ENCODE measurements around the gene MOSPD2.
A peak's percentile ranks its signal among the peaks of the same experiment; 100 is the strongest.

MOSPD2 gene

DNA sequence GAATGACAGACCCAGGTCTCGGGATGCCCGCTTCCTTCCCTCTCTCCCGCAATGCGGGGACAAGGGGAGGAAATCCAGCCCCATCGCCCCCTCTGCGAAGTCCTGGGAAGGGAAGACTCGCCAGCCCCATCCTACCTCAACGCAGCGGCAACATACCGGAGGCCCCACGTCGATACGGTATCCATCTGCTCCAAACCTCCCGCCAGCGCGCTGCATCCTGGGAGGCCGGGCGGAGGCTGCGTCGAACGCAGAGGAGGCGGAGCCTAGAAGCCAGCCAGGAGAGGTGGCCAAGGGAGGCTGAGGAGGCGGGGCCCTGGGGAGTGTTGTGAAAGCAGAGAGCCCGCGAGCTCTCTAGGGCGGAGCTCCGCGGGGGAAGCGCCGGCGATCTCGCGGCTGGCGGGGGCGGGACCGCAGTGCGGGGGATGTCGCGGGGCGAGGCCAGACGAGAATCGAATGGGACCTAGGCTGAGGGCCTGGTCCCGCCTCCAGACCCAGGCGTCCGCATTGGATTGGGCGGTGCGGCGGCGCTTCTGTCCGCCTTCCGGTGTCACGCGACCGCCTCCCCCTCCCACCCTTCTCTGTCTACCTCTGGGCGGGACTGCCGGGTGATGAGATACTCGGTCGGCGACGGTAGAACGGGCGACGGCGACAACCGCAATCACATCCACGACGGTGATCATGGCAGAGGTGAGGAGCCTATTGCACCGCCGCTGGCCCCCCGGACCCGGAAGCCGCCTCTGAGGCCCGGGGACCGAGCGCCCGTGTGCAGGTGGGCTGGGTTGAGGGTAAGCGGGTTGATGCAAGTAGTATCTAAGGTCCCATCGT is at the start of gene MOSPD2, which contains the start of gene FANCB:
Gene MOSPD2, plus strand, starts transcription at position 571 of the 825 bp plus-strand sequence. Its CDS starts 108 bp downstream, at position 679.
Gene FANCB, minus strand, starts transcription at position 219 of the 825 bp plus-strand sequence. CDS start 7,559 bp downstream, outside the sequence.
- peak; percentile 95 for DNase-seq

DNA sequence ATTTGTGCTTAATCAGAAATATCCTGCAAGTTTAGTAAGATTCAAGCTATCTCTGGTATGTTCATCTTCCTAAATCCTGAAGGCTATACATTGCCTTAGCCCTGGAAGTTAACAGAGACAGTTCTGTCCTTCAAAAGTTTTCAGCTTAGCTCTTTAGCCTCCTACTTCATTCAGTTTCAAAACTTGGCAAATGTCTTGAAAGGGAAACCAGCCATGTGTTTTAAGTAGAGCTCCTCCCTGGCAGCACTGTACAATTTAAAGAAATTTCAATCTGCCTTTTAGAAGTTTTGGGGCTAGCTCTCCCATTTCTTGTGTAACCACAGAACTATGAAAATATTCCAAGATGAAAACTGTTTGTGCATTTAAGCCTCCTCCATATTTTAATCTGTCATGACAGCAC is 47.4 kb upstream of the MOSPD2 start:
- peak; percentile 6 for DNase-seq

DNA sequence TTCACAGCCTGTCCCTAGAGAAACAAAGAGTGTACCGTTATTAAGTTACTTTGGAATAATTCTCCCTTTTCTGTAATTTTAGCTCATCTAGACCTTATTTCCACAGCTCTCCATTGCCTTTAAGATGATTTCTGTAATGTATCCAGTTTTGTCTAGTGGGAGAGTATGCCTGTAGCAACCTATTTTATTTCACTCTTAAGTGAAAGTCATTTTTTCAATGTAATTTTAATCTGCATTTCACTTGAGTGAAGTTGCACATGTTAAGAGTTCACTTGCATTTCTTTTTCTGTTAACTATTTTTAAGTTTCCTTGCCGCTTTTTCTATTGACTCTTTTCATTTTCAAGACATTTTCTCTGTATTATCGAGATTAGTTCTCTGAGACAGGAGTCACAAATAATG is 46.9 kb upstream of the MOSPD2 start:
- DNase-seq = no peak

DNA sequence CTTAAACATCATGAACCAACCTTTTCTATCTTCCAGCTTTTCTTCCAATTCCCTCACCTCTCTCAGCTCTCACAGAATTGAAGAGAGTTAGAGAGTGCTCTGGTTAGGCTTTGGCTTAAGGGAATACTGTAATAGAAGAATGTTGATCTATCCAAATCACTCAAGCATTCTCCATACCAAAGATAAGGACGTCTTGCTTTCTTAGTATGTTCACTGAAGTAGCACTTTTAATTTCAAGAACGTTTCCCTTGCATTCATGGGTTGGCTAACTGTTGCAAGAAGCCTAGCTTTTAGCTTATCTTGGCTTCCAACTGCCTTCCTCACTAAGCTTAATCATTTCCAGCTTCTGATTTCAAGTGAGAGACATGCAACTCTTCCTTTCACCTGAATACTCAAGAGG is 43.6 kb upstream of the MOSPD2 start:
- no peak for DNase-seq

DNA sequence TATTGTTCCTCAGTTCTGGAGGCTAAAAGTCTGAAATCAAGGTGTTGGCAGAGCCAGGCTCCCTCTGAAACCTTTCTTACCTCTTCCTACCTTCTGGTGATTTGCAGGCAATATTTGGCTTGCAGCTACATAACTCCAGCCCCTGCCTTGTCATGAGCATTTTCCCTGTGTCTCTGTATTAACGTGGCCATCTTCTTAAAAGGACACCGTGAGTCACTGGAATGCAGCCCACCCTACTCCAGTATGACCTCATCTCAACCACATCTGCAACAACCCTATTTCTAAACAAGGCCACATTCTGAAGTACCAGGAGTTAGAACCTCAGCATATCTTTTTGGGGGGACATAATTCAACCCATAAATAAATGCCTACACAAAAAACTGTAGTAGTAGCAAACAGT is 41.1 kb upstream of the MOSPD2 start:
- no peak for DNase-seq

DNA sequence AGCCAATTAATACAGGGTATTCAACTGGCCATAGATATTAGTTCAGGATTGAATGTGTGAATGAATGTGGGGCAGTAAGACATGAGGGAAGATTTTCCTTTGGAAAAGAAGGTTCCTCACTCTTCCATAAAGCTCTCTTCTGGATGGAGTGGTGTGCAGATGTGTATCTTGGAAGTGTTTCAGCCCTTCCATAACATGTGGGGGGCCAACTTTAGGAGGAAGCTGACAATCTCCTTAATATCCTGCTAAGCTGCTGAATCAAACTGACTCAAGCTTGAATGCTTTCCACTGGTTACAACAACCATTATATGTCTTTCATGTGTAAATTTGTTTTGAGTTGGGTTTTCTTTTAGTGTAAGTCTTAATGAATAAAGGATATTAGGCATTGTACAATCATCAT is 40.6 kb upstream of the MOSPD2 start:
- no peak for DNase-seq

DNA sequence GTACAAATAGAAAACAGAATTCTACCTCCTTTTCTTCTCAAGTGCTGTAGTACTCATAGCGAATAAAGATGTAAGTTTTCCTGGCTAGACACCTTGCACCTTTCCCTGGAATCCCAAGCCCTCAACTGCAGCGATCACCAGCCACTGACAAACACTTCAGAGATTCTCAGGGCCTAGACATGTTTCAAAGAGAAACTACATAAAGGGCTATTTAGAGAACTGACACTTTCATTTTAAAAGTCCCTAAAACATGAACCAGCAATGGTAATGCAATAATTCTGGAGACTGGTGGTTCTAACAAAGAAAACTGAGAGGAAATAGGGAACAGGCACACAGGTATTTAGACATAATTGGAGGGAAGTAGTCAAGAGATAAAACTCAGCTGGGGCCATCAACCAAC is 36.1 kb upstream of the MOSPD2 start:
- DNase-seq = no peak

DNA sequence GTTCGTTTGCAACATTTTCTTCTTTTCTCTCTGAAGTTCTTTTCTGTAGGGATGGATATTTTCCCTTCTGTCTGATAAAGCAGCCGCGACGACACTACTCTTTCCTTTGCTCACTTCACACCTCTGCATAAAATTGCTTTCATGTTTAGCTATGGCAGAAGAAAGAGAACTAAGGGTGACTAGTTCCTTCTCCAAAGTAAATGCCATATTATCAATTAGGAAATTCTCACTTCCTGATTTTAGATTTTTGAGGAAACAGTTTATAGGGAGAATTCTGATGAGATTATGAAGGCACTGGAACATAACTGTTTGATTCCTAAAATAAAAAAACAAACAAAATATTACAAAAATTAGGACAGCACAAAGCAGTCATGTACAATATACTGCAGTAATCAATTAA is 29.6 kb upstream of the MOSPD2 start:
- DNase-seq = no peak

DNA sequence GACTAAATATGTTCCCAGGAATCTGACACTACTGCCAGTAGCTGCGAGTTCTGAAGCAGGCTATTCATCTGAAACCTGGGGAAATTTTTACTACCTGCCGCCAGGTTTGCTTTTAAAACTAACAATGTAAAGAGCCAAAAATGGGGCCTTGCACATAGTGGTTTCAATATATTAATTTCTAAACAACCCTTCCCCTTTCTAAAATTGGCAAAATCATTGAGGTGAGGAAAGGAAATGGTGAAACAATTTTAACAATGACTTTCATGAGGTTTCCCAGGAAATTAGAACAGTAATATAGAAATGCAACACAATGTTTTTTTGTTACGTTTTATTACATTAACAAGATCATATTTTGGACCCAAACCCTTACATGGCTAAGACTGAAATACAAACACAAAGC is 21.7 kb upstream of the MOSPD2 start:
- no peak for DNase-seq

DNA sequence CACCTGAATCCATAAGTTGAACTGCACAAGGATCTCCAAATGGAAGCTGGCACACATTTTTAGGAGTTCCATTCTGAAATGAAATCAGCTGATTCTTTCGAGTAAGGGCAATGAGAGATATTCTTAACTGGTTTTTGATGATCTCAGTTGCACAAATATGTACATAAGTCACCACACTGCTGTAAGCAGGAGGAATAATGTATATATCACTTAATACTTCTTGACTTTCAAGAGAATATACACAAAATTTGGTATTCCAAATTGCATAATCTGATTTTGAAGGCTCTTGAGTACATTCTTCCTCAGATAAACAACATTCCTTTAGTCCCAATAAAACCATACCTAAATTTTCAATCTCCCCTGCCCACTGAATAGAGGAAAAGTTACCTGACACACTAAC is 8.6 kb upstream of the MOSPD2 start:
- no peak for DNase-seq

DNA sequence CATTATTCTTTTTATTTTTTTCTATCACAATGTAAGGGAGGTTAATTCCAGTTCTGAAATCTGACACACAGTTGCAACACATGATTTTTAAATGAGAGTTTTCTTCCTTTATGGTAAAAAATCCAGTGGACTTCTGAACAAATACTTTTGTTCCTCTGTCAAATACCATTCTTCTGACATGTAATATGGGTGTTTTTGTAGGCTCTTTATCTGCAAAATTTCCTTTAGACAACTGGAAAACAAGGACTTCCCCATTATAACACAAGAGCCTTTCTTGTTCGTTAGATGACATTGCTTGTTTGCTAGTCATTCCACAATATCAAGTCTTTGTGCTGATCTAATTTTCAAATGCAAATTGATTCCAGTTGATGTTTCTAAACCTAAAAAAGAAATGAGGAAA is 8.0 kb upstream of the MOSPD2 start:
- DNase-seq = no peak

DNA sequence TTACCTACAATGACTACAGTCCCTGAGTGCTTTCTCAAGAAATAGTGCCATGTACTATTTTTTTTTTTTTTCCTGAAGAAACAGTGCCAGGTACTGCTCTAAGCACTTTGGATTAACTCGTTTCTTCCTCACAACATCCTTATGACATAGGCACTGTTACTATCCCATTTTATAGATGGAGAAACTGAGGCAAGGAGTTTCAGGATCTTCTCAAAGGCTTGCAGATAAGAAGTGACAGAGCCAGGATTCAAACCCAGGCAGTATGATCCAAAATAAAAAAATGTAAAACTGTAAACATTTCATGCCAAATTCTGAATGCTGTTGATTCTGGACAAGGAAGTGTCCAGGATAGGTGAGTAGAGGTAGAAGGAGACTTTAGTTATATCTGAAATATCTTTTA is 1.5 kb upstream of the MOSPD2 start:
- no peak for DNase-seq

DNA sequence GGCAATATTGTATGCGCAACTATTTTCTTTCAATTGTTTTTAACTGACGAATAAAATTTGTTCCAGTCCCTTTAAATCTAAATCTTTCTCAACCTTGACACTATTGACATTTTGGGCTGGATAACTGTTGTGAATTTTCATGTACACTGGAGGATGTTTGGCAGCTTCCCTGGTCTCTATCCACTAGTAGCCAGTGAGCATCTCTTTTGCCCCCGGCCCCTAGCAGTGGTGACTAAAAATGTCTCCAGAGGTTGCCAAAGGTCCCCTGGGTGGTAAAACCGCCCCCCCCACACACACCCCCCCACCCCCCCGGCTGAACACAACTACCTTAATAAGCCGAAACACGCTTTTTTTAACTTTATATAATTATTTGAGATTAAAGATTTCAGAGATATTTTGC is 866 bp upstream of the MOSPD2 start:
- peak; percentile 7 for DNase-seq

DNA sequence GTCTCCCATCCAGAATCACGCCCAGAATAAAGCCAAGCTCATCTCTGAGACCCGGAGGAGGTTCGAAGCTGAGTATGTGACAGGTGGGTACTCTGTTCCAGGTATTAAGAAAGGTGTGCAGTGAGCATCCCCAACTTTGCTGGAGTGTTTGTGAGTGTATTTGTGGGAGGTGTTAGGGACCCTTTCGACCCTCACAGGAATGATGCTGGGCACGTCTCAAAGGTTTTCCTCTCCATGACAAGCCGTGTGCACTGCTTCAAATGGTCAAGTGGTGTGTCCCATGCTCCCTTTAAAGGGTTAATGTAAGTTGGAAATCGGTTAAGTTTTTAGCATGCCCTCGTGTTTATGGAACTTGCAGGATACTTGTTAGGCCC is 442 bp downstream of the MOSPD2 start:
- DNase-seq = no peak

DNA sequence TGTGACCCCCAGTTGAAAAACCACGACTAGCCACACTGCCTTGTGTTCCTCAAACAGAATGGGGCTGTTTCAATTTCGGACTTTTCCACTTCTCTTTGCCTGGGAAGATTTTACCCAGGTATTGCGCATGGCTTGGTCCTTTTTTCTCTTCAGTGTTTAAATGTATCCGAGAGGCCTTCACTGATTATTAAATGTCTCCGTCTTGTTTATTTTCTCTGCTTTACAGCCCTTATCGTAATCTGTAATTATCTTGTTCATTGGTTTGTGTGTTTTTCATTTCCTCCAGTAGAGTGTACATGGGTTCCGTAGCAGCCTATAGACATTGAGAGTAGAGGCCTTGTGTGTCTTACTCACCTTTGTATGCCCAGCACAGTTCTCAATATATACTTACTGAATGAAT is 2.4 kb downstream of the MOSPD2 start:
- no peak for DNase-seq

DNA sequence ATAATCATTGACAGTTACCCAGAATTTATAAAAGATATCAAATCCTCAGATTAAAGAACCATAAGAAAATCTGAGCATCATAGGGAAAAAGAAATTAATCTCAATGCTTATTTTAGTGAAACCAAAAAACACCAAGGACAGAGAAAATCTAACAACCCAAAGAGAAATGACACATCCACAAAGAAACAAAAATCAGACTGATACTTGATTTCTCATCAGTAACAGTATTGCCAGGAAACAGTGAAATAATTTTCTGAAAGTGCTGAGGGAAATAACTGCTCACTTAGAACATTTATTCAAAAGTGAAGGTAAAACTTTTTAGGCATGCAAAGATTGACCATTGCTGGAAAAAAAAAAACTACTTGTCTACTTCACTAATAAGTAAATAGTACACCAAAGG is 10.6 kb downstream of the MOSPD2 start:
- no peak for DNase-seq

DNA sequence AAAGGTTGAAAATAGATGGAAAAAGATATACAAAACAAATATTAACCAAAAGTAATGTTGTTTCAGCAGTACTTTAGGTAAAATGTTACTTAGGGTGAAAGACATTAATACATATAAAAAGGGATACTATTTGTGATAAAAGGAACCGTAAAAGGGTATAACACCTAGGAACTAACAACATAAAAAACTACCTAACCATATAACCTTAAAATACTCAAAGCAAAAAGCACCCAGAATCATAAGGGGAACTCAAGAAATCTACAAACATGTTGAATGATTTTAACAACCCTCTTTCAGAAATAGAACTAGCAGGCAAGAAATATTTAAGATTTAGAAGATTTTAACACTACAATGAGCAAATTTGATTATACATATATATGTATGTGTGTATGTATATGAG is 11.5 kb downstream of the MOSPD2 start:
- DNase-seq = no peak

DNA sequence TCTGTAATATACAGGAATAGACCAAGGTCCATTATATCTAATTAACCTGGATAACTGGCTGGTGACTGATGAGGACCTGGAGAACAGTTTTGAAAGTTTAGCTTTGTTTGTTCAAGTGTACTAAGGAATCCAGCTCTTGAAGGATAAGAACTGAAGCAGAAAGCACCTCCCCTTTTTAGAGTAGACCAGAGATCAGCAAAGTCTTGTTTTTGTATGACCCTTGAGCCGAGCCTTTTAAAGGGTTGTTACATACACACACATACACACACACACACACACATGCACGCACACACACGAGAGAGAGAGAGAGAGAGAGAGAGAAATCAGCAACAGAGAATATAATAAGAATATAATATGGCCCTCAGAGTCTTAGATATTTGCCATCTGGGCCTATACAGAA is 13.0 kb downstream of the MOSPD2 start:
- DNase-seq = no peak

DNA sequence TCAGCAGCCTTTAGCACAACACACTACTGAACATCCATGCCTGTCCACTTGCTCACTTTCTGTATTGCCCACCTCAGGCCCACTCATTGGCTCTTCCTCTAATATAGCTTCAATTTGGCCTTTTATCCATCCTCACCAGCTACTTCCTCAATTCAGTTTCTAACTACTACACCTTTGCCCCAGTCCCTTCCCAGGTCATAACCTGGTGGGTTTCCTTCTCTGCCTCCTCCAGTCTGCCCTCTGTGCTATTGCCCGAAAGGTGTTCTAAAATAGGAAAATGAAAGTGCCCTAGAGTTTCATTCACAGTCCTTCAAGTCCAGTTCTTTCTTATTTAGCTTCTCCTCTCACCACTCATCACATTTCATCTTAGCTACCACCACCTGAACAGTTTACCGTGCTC is 23.1 kb downstream of the MOSPD2 start:
- no peak for DNase-seq

DNA sequence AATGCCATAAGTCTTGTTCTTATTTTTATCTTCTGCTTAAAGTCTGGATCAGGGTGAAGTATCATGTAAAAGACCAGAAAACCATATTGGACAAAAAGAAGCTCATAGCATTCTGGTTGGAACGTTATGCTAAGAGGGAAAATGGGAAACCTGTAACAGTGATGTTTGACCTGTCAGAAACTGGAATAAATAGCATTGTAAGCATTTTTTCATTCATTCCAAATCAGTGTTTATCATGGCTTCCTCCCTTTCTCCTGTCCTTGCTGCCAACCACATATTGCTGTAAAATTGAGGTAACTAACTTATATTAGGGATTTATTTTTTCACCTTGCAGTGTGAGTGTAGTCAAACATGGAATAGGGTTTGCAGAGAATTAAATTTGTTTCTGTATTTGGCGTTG is 23.8 kb downstream of the MOSPD2 start:
- DNase-seq = no peak

DNA sequence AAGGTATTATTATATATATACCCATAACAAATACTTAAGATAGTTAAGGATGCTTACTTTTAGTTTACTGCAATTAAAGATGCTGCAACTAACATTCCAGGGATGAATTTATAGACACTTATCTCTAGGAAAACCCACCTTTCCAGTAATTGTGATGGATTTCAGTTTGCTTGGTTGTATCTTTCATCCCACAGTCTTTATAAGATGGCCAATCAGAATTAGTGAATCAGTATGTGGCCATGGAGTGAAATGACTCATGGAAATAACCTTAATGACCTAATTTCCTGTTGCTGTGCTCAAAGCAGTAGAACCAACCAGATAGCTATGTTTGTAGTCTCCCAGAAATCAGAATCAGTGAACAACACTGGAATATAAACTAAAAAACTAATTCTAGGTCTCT is 26.4 kb downstream of the MOSPD2 start:
- no peak for DNase-seq

DNA sequence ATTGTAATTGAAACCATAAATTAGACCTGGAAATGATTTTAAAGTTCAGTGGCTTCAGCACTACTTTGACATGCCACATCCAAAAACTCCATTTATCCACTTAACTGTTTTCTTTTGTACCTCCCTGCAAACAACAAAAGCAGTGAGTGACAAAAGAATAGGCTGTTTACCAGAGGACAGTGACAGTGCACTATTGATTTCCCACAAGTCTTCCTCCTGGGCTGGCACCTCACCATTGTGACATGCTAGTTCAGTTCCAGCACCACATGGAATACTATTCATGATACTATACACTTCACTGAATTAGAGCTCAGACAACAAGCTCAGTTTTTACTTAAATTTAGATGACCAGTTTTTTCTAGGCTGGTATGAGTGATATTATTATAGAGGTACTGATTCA is 29.3 kb downstream of the MOSPD2 start:
- DNase-seq = no peak

DNA sequence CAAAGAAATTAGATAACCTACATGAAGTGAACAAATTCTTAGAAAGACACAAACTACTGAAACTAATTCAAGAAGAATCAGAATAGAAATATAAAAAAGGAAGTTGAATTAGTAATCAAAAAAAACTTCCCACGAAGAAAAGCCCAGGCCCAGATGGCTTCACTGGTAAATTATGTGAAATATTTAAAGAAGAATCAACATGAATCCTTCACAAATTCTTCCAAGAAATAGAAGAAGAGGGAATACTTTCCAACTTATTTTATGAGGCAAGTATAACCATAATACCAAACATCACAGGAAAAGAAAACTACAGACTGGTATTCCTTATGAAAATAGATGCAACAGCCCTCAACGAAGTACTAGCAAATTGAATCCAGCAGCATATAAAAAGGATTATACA is 30.7 kb downstream of the MOSPD2 start:
- DNase-seq = no peak

DNA sequence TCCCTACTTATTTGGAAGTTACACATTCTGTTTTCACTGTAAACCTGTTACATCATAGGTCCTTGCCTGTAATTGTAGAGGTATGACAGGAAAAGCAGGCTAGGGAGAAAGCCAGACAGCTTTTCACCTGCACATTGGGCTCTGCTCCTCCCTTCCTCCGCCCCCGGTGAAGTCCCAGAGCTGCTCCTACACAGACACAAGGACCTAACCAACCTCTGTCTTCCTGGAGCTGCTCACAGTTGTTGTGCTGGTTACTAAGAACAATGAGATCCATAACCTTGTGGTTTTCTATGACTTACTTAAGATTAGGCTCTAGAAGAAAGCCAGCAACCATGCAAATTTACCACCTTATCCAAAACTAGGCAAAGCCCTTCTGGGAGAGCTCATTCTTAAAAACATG is 40.0 kb downstream of the MOSPD2 start:
- no peak for DNase-seq

DNA sequence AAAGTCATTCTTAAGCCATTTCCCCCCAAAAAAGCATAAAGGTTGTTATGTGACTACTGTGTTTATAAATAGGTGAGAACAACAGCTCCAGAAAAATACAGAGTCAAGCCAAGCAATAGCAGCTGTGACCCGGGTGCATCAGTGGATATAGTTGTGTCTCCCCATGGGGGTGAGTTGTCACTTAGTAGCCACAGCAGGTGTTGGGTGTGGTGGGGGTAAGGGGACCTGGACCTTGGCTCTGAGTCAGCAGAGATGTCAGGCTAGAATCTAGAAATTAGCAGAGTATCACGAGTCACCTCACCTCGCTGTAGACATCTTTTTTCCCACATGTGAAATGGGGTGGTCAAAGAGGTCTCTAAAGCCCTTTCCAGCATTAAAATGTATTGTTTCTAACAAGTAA is 42.4 kb downstream of the MOSPD2 start:
- DNase-seq = no peak

Measured in eye (tissue), 1 donor.